GM12878 (cell line): ENCODE data around the gene MAPT. TPM values are rescaled to one million over a fixed set of nuclear protein-coding genes. Genes with fewer than 3 reads are reported as not detected.

Experiments
- ATAC-seq: fragments of 200-7000 bp; cut with Tn5 transposase; 3 replicates; pipeline ENCODE4 v1.9.1; 2020; ENCODE audit warnings: mild to moderate bottlenecking, moderate library complexity
- BruUV-seq: library from RNA; stranded (reverse); fragments of 400-500 nt; replicated peaks from 2 replicates; lab custom pipeline; 2021; lab: Mats Ljungman, UMichigan
- CTCF ChIA-PET: fragments of 300-600 bp; sonication (Branson Sonifier 250); formaldehyde crosslinking; extraction: SDS; loops from one replicate; lab custom pipeline; 2021; ENCODE audit warnings: inconsistent platforms; lab: Yijun Ruan, JAX
- POLR2A ChIA-PET: fragments of 350-600 bp; formaldehyde crosslinking; extraction: SDS; loops from one replicate; lab custom pipeline; 2021; ENCODE audit warnings: inconsistent platforms; lab: Charles Lee
- RAD21 ChIA-PET: fragments of 300-600 bp; sonication (Branson Sonifier 250); formaldehyde crosslinking; loops from one replicate; lab custom pipeline; 2023; ENCODE audit warnings: antibody characterized with exemption; ENCODE audit not compliant: unreplicated experiment; lab: Charles Lee
- SMC1A ChIA-PET: fragments of 300-600 bp; sonication (Branson Sonifier 250); formaldehyde crosslinking; loops from one replicate; lab custom pipeline; 2023; ENCODE audit not compliant: unreplicated experiment, uncharacterized antibody; lab: Charles Lee
- DNase-seq: peaks from one replicate; pipeline ENCODE4 v3.0.0-alpha.2; 2011; ENCODE audit warnings: low read depth, low spot score
- FAIRE-seq: peaks from 3 replicates; lab custom pipeline; 2011; peaks lifted over from hg19 to GRCh38; lab: Jason Lieb, UNC
- H2AFZ ChIP-seq: 2 replicates; pipeline ENCODE4 v1.6.0; 2011; ENCODE audit warnings: low read depth, low read length, control low read depth; ENCODE audit not compliant: control insufficient read depth
- H3K27ac ChIP-seq: 2 replicates; pipeline ENCODE4 v1.5.1; 2011; ENCODE audit warnings: control low read depth; ENCODE audit not compliant: control insufficient read depth, insufficient read depth
- H3K27me3 ChIP-seq, 2 experiments: replicated peaks in 1 of 2; 2 replicates each; pipeline versions ENCODE4 v1.6.0 to v1.6.1; 2011; ENCODE audit warnings: low read length in 1 of 2; ENCODE audit not compliant: control insufficient read depth in 2 of 2, insufficient read depth in 2 of 2
- H3K36me3 ChIP-seq, 2 experiments: 2 replicates each; pipeline ENCODE4 v1.5.1; 2011; ENCODE audit warnings: low read length in 1 of 2; ENCODE audit not compliant: control insufficient read depth in 2 of 2, insufficient read depth in 2 of 2
- H3K4me1 ChIP-seq: 2 replicates; pipeline ENCODE4 v1.6.1; 2011; ENCODE audit warnings: mild to moderate bottlenecking, low read length, moderate library complexity, mixed read lengths; ENCODE audit not compliant: control insufficient read depth, insufficient read depth
- H3K4me2 ChIP-seq: 2 replicates; pipeline ENCODE4 v1.6.0; 2011; ENCODE audit warnings: control low read depth; ENCODE audit not compliant: control insufficient read depth, insufficient read depth
- H3K4me3 ChIP-seq: fragments of 200-600 bp; sonication (generic); 2 replicates; pipeline ENCODE4 v1.5.1; 2016
- H3K79me2 ChIP-seq: 2 replicates; pipeline ENCODE4 v1.6.0; 2011; ENCODE audit warnings: low read length; ENCODE audit not compliant: control insufficient read depth, insufficient read depth
- H3K9ac ChIP-seq: 2 replicates; pipeline ENCODE4 v1.8.0; 2011; ENCODE audit warnings: low read length, control low read depth, mixed read lengths; ENCODE audit not compliant: control insufficient read depth, insufficient read depth
- H3K9me3 ChIP-seq: replicated peaks from 3 replicates; pipeline ENCODE4 v1.5.1; 2011; ENCODE audit warnings: mild to moderate bottlenecking, low read length; ENCODE audit not compliant: control insufficient read depth, insufficient read depth
- H4K20me1 ChIP-seq: 2 replicates; pipeline ENCODE4 v1.6.0; 2011; ENCODE audit not compliant: control insufficient read depth, insufficient read depth
- ASH2L ChIP-seq: fragments of 300-600, 200-600 bp; sonication (generic); IDR thresholded peaks from 2 replicates; pipeline ENCODE4 v1.6.1; 2017; ENCODE audit warnings: low read depth, mild to moderate bottlenecking, borderline replicate concordance
- CBX3 ChIP-seq: fragments of 200-600 bp; sonication (generic); IDR thresholded peaks from 2 replicates; pipeline ENCODE4 v1.6.1; 2016; ENCODE audit warnings: low read depth, borderline replicate concordance
- CEBPB ChIP-seq, 2 experiments: fragments of 150-350 bp in 1 of 2; IDR thresholded peaks; 2 replicates each; pipeline ENCODE4 v1.6.1; 2012 to 2014; ENCODE audit warnings: low read depth in 2 of 2, low read length in 2 of 2, borderline replicate concordance in 1 of 2, inconsistent platforms in 1 of 2
- HDAC6 ChIP-seq: fragments of 200-600 bp; sonication (generic); IDR thresholded peaks from one replicate; pipeline ENCODE4 v1.8.0; 2017; ENCODE audit warnings: antibody characterized with exemption; ENCODE audit not compliant: unreplicated experiment
- MYB ChIP-seq: fragments of 150-350 bp; IDR thresholded peaks from 2 replicates; pipeline ENCODE4 v1.6.1; 2014; ENCODE audit warnings: mild to moderate bottlenecking, low read depth, low read length, borderline replicate concordance
- PAX5 ChIP-seq: IDR thresholded peaks from 2 replicates; pipeline ENCODE4 v1.6.1; 2011; ENCODE audit warnings: low read depth, low read length, borderline replicate concordance
- POLR2A ChIP-seq: IDR thresholded peaks from 2 replicates; pipeline ENCODE4 v1.6.1; 2011; ENCODE audit warnings: low read depth, mild to moderate bottlenecking, low read length
- RUNX3 ChIP-seq: IDR thresholded peaks from 2 replicates; pipeline ENCODE4 v1.6.1; 2012; ENCODE audit warnings: low read length, inconsistent platforms
- SMAD1 ChIP-seq: fragments of 450-650 bp; IDR thresholded peaks from 2 replicates; pipeline ENCODE4 v1.6.1; 2018; ENCODE audit warnings: mild to moderate bottlenecking, low read depth; ENCODE audit not compliant: partially characterized antibody
- SMC3 ChIP-seq: IDR thresholded peaks from 2 replicates; pipeline ENCODE4 v1.6.1; 2011; ENCODE audit warnings: low read length, improper control_type of control experiment, borderline replicate concordance
- TCF3 ChIP-seq: IDR thresholded peaks from 2 replicates; pipeline ENCODE4 v1.6.1; 2012; ENCODE audit warnings: low read depth, mild to moderate bottlenecking, low read length, borderline replicate concordance; ENCODE audit not compliant: insufficient read depth
- ZNF622 ChIP-seq: fragments of 450-650 bp; IDR thresholded peaks from 2 replicates; pipeline ENCODE4 v1.6.1; 2017; ENCODE audit warnings: mild to moderate bottlenecking, inconsistent platforms
- WGBS: methylation state at CpG from one replicate; pipeline ENCODE4 v1.1.6; 2016; ENCODE audit warnings: low lambda C conversion rate; ENCODE audit not compliant: insufficient replicate concordance, insufficient coverage; ENCODE audit errors: missing lambda C conversion rate; 5-methylcytosine and 5-hydroxymethylcytosine counted together
- in situ Hi-C: fragments of 300-500 bp; cut with MboI; formaldehyde crosslinking; loops from 9 replicates; pipeline ENCODE4 v1.14.3; 2018; ENCODE audit warnings: mixed read lengths
- intact Hi-C: fragments of 100-400 bp; cut with micrococcal nuclease; formaldehyde crosslinking; loops from one replicate; pipeline ENCODE4 v1.14.2; 2022; ENCODE audit not compliant: unreplicated experiment
- polyA plus RNA-seq, 11 experiments: library from polyadenylated mRNA; depleted of rRNA in 4 of 11; unstranded in 6 of 11; stranded (reverse) in 5 of 11; fragments of >200 nt; fragmentation: Nextera tagmentation in 4 of 11; fragmentation: Illumina TruSeq in 1 of 11; extraction: Ambion mirVana in 4 of 11; extraction: Trizol in 1 of 11; gene quantifications; 1 replicate in 1 of 11; 2 replicates in 10 of 11; pipeline versions ENCODE4 v1.2.1 to v1.2.3, GENCODE V29; 2011 to 2016; ENCODE audit warnings: inconsistent platforms in 2 of 11, missing spikeins in 2 of 11, low read depth in 1 of 11
- total RNA-seq, 4 experiments: library from RNA; depleted of rRNA in 3 of 4; stranded (reverse); fragments of >200 nt in 3 of 4; fragmentation: Illumina TruSeq in 1 of 4; extraction: Trizol in 1 of 4; gene quantifications; 2 replicates each; pipeline versions ENCODE4 v1.2.1 to v1.2.3, GENCODE V29; 2013 to 2021
- TF ChIP-seq, protein P1 (sequence below): fragments of 450-650 bp; IDR thresholded peaks from 2 replicates; pipeline ENCODE4 v1.6.1; 2017; ENCODE audit warnings: antibody characterized with exemption, mild to moderate bottlenecking, moderate library complexity
- TF ChIP-seq, protein P2 (sequence below): IDR thresholded peaks from 2 replicates; pipeline ENCODE4 v1.6.1; 2012; ENCODE audit warnings: low read length, inconsistent platforms
- TF ChIP-seq, protein P3 (sequence below): IDR thresholded peaks from 2 replicates; pipeline ENCODE4 v1.6.1; 2011; ENCODE audit warnings: borderline replicate concordance, low read depth, mild to moderate bottlenecking, moderate library complexity, mixed read lengths, low read length; ENCODE audit not compliant: insufficient read depth; ENCODE audit errors: extremely low read length
- TF ChIP-seq, protein P4 (sequence below): fragments of 450-650 bp; IDR thresholded peaks from 2 replicates; pipeline ENCODE4 v1.6.1; 2017; ENCODE audit warnings: mild to moderate bottlenecking, low read depth, inconsistent platforms; ENCODE audit not compliant: poor library complexity, severe bottlenecking

MAPT gene
- total and polyA plus RNA-seq, 10 of the 15 experiments (the other 5 are each of a cell fraction or from before 2014, with no cell fraction given): under 0.01 to 0.05 (median 0.03) TPM; not detected in 7

DNA sequence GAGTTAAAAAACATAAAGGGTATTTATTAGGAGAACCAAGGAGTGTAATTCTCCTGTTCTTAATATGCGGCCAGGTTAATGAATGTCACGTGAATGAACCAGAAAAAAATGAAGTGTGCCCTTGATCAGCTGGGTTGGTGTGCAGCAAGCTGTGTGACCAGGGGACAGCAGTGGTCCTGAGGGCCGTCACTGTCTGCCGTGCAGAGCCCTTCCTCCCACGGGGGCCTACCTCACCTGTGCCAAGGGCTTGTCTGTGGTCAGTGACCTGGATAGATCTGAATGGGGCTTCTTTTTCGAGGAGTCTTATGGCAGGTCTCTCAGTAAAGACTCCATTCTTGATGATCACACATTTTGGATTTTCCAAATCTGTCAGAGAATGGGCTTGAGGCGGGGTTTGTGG lies 87.0 kb downstream of the MAPT start:
- 32% methylated on average over 7 of the region's 7 CpGs for WGBS

More for the DNA sequence above, 87.0 kb downstream of the MAPT start:
- H4K20me1 ChIP-seq: no peaks in the 10 kb centered on the region
- ChIA-PET SMC1A (no interaction called here), RAD21 (no interaction called here), POLR2A (no interaction called here), CTCF (no interaction called here)
- intact Hi-C loops: no loop called here
- no peak overlapping the region for H3K4me2 ChIP-seq
- no peak overlapping the region for H2AFZ ChIP-seq
- H3K9ac ChIP-seq: no peak overlapping the region
- ATAC-seq (no peak), DNase-seq (no peak), FAIRE-seq (no peak)
- no peaks in the 10 kb centered on the region for H3K9me3 ChIP-seq
- no peaks in the 10 kb centered on the region for H3K4me1 ChIP-seq
- H3K27me3 ChIP-seq: no peaks in the 10 kb centered on the region; a peak in 2 of 4 replicates
- no peaks in the 10 kb centered on the region for H3K79me2 ChIP-seq
- TF ChIP-seq MYB: no peak
- TF ChIP-seq SMAD1: no peak
- TF ChIP-seq POLR2A: no peak
- TF ChIP-seq, protein P1, sequence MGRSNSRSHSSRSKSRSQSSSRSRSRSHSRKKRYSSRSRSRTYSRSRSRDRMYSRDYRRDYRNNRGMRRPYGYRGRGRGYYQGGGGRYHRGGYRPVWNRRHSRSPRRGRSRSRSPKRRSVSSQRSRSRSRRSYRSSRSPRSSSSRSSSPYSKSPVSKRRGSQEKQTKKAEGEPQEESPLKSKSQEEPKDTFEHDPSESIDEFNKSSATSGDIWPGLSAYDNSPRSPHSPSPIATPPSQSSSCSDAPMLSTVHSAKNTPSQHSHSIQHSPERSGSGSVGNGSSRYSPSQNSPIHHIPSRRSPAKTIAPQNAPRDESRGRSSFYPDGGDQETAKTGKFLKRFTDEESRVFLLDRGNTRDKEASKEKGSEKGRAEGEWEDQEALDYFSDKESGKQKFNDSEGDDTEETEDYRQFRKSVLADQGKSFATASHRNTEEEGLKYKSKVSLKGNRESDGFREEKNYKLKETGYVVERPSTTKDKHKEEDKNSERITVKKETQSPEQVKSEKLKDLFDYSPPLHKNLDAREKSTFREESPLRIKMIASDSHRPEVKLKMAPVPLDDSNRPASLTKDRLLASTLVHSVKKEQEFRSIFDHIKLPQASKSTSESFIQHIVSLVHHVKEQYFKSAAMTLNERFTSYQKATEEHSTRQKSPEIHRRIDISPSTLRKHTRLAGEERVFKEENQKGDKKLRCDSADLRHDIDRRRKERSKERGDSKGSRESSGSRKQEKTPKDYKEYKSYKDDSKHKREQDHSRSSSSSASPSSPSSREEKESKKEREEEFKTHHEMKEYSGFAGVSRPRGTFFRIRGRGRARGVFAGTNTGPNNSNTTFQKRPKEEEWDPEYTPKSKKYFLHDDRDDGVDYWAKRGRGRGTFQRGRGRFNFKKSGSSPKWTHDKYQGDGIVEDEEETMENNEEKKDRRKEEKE: no peak
- TF ChIP-seq CEBPB (IDR thresholded peaks at IDR 0.05; ENCODE audit: borderline replicate concordance in 1 of 2, low read depth in 2 of 2, low read length in 2 of 2): no peak
- TF ChIP-seq HDAC6: no peak
- TF ChIP-seq PAX5: no peak
- no peak for TF ChIP-seq RUNX3
- TF ChIP-seq, protein P2, sequence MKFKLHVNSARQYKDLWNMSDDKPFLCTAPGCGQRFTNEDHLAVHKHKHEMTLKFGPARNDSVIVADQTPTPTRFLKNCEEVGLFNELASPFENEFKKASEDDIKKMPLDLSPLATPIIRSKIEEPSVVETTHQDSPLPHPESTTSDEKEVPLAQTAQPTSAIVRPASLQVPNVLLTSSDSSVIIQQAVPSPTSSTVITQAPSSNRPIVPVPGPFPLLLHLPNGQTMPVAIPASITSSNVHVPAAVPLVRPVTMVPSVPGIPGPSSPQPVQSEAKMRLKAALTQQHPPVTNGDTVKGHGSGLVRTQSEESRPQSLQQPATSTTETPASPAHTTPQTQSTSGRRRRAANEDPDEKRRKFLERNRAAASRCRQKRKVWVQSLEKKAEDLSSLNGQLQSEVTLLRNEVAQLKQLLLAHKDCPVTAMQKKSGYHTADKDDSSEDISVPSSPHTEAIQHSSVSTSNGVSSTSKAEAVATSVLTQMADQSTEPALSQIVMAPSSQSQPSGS: no peak
- no peak for TF ChIP-seq ASH2L
- no peak for TF ChIP-seq CBX3
- TF ChIP-seq, protein P3, sequence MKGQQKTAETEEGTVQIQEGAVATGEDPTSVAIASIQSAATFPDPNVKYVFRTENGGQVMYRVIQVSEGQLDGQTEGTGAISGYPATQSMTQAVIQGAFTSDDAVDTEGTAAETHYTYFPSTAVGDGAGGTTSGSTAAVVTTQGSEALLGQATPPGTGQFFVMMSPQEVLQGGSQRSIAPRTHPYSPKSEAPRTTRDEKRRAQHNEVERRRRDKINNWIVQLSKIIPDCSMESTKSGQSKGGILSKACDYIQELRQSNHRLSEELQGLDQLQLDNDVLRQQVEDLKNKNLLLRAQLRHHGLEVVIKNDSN: no peak
- TF ChIP-seq ZNF622: no peak
- TF ChIP-seq, protein P4, sequence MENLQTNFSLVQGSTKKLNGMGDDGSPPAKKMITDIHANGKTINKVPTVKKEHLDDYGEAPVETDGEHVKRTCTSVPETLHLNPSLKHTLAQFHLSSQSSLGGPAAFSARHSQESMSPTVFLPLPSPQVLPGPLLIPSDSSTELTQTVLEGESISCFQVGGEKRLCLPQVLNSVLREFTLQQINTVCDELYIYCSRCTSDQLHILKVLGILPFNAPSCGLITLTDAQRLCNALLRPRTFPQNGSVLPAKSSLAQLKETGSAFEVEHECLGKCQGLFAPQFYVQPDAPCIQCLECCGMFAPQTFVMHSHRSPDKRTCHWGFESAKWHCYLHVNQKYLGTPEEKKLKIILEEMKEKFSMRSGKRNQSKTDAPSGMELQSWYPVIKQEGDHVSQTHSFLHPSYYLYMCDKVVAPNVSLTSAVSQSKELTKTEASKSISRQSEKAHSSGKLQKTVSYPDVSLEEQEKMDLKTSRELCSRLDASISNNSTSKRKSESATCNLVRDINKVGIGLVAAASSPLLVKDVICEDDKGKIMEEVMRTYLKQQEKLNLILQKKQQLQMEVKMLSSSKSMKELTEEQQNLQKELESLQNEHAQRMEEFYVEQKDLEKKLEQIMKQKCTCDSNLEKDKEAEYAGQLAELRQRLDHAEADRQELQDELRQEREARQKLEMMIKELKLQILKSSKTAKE: no peak
- no peak for TF ChIP-seq TCF3
- no peak for TF ChIP-seq SMC3
- H3K4me3 ChIP-seq: no peak overlapping the region
- no TSS peak for BruUV-seq
- no peak overlapping the region for H3K27ac ChIP-seq
- in situ Hi-C loops: no loop called here
- H3K36me3 ChIP-seq: no peaks in the 10 kb centered on the region
